ENCODE data around the gene LPP. TPM values are rescaled to one million over a fixed set of nuclear protein-coding genes. Genes with fewer than 3 reads are reported as not detected.

The LPP gene
- total RNA-seq, 1 donor from 2014 or later: 23.0 TPM

- no peak for DNase-seq (ENCODE audit: low read depth in 2 of 2)
Observed at GRCh38 chr3:188739511-188739910, 585.6 kb downstream of the LPP start.

GRCh38 chr3:188740010-188740409 lies 586.1 kb downstream of the LPP start:
- DNase-seq (ENCODE audit: low read depth in 2 of 2): no peak

- no peak for DNase-seq (ENCODE audit: low read depth in 2 of 2)
Observed at GRCh38 chr3:188742755-188743550, 589.0 kb downstream of the LPP start.

- DNase-seq (ENCODE audit: low read depth in 2 of 2): no peak
Observed at GRCh38 chr3:188744166-188744565, 590.2 kb downstream of the LPP start.

GRCh38 chr3:188745031-188745430 lies 591.1 kb downstream of the LPP start:
- DNase-seq (ENCODE audit: low read depth in 2 of 2): no peak

- DNase-seq (ENCODE audit: low read depth in 2 of 2): no peak
Observed at GRCh38 chr3:188746291-188746783, 592.4 kb downstream of the LPP start.

- no peak for DNase-seq (ENCODE audit: low read depth in 2 of 2)
Observed at GRCh38 chr3:188747489-188747888, 593.5 kb downstream of the LPP start.

- peak in 1 of 2 donors; percentile 21 for DNase-seq (ENCODE audit: low read depth in 2 of 2)
Observed at GRCh38 chr3:188749010-188749617, 595.2 kb downstream of the LPP start.

- DNase-seq (ENCODE audit: low read depth in 2 of 2): no peak
Observed at GRCh38 chr3:188749830-188750229, 595.9 kb downstream of the LPP start.

GRCh38 chr3:188750617-188751016 lies 596.7 kb downstream of the LPP start:
- DNase-seq (ENCODE audit: low read depth in 2 of 2): no peak

- no peak for DNase-seq (ENCODE audit: low read depth in 2 of 2)
Observed at GRCh38 chr3:188752850-188753249, 598.9 kb downstream of the LPP start.

GRCh38 chr3:188754267-188754666 lies 600.3 kb downstream of the LPP start:
- no peak for DNase-seq (ENCODE audit: low read depth in 2 of 2)

GRCh38 chr3:188756241-188756640 lies 602.3 kb downstream of the LPP start:
- no peak for DNase-seq (ENCODE audit: low read depth in 2 of 2)

GRCh38 chr3:188759336-188760005 lies 605.5 kb downstream of the LPP start:
- no peak for DNase-seq (ENCODE audit: low read depth in 2 of 2)

- no peak for DNase-seq (ENCODE audit: low read depth in 2 of 2)
Observed at GRCh38 chr3:188760408-188760807, 606.5 kb downstream of the LPP start.

GRCh38 chr3:188761439-188761838 lies 607.5 kb downstream of the LPP start:
- DNase-seq (ENCODE audit: low read depth in 2 of 2): no peak

GRCh38 chr3:188761964-188762363 lies 608.0 kb downstream of the LPP start:
- no peak for DNase-seq (ENCODE audit: low read depth in 2 of 2)

- no peak for DNase-seq (ENCODE audit: low read depth in 2 of 2)
Observed at GRCh38 chr3:188764609-188765008, 610.7 kb downstream of the LPP start.

GRCh38 chr3:188769831-188770230 lies 615.9 kb downstream of the LPP start:
- DNase-seq (ENCODE audit: low read depth in 2 of 2): no peak

GRCh38 chr3:188772886-188773285 lies 618.9 kb downstream of the LPP start:
- peak in 1 of 2 donors; percentile 82 for DNase-seq (ENCODE audit: low read depth in 2 of 2)

GRCh38 chr3:188775412-188775811 lies 621.5 kb downstream of the LPP start:
- DNase-seq (ENCODE audit: low read depth in 2 of 2): no peak

- DNase-seq (ENCODE audit: low read depth in 2 of 2): peak in 1 of 2 donors; percentile 71
Observed at GRCh38 chr3:188776447-188776846, 622.5 kb downstream of the LPP start.

Data from lung microvascular endothelial cell (primary cell).